ENCODE data around the gene YBX3. TPM values are rescaled to one million over a fixed set of nuclear protein-coding genes. Genes with fewer than 3 reads are reported as not detected.

Gene YBX3
- polyA plus RNA-seq, 1 donor = 1,060 TPM

DNA sequence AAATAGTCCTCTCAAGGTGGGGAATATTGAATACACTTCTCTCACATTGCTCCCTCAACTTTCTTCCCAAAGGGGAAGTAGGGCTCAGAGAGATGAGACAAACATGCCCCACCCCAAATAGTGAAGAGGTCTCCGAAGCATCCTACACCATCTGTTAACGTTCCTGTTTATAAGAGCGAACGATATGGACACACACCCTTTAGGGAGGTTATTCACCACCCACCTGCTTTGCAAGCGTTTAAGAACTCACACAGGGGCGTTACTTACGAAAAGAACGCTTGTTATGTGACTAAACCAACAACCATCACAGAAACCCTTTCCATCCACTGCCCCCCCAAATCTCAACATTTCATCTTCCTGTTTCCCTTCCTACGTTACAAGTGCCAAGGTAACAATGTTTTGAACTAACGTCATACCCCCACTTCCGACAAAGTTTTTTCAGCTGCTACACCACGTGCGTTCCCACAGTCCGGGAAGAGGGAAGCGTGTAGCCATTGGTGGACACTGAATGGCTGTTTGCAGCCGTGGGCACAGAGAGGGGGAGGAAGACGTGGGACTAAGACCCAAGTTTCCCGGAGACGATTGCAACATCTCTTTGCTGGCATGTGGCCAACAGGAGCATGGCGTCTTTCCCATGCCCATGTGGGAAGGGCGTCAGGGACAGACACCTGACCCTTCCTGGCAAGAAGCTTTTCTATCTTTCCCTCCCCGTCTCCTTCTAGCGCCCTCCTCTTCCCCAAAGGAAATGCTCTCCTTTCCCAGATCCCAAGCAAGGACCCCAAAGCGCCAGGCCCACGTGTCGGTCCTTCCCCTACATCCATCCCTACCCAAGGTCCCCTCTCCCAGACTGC lies 1.2 kb downstream of the YBX3 start:
- peak; percentile 82 for DNase-seq (ENCODE audit: low read depth)

DNA sequence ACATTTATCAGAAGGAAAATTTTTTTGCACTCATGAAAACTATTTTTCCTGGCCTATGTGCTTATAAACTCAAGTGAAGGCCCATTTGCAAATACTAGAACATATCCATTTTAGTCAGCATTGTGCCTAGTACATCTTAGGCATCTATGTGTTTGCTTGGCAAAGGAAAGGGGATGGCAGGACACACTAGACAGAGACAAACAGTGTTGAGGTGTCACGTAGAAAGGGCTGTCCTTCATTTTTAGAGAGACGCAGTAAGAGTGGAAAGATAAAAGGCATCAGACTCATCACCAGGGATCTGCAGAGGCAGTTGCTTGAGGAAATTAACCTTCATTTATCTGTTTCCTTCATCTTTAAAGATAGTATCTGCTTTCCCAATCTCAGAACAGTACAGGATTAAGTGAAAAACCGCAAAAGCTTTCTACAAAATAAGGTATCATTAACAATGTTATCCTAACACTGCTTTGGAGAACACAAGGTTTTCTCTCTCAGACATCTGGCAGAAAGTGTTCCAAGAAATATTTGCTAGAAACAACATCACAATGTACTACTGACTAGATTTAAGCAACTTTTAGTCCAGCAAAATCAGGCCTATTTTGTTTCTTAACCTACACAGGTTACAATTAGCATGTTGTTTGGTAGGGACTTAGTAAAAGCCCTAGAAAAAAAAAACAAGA lies 2.0 kb downstream of the YBX3 start:
- DNase-seq (ENCODE audit: low read depth) = no peak

DNA sequence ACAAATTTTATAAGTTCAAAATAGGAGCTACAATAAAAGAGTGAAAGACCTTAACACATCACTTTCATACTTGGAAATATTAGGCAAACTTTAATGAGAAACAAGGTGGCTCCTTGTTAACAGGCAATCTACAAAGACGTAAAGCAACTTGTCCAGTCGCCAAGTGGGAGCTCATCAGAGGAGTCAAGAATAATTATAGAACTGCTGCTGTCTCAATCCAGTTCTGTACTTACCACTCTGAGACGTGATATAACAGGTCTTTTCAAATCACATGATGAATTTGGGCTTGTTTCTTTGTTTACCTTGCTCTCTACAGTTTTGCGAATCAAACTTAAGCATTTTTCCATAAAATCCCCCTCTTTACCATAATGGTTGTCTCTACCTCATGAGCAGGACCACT lies 3.6 kb downstream of the YBX3 start:
- DNase-seq (ENCODE audit: low read depth) = no peak

DNA sequence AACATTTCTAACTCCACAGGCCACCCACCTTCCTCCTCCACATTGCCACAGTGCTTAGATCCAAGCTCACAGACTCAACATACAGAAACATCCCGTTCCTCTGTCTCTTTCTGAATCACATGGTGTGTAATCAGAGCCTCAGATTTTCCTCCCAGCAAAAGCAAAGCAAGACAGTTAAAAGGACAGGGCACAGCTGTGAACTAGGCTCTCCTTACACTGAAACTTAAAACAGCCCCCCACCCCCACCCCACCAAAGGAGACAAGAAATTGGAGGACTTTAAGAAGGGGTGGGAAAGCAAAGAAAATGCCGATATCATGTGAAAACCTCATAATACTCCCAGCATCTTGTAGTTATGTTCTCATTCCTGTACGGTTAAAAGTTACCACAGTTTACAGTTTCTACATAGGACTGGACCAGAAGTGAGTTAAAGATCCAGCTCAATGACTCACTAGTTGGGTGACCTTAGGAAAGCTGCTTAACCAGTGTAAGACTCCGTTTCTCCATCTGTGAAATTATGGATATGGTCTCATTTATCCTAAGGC lies 4.8 kb downstream of the YBX3 start:
- DNase-seq (ENCODE audit: low read depth) = no peak

DNA sequence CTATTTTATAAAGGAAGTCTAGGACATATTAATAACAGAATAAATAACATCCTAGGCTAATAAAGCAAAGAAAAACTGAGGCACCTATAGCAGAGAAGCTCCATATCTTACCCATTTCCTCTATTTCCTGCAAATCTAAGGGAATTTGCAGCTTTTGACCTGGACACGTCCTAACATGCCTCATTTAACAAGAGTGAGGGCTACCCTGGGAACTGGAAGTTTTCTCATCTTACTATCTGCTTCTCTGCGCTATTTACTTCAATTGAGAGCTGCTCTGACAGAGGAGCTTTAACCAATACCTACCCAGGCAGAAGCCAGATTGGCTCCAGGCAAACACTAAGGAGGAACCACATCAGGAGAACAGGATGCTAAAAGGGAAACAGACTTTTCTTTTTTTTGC lies 5.7 kb downstream of the YBX3 start:
- no peak for DNase-seq (ENCODE audit: low read depth)

DNA sequence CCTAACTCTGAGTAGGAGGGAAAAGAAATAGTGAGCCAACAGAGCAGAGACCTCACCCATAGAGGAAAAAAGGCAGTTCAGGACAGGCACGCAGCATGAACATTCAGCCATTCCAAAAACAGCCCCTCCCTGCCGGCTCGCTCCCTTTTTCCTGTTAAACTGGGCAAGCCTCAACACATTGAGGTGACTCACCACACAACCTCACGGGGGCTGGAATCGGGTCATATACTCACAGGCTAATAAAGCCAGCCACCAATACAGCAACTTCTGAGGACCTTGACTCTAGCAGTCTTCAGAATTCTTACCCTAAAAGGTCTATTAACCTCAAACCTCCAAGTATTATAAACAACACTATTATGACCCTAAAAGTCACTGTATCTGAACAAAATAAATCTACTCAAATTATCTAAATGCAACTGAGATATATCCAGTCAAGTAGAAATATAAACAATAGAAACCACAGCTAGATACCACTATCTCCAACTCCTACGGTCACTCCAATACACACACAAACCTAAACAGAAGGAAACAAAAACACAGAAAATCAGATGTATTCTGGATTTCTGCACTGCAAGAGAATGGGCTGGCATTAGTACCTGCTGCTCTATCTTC lies 6.3 kb downstream of the YBX3 start:
- no peak for DNase-seq (ENCODE audit: low read depth)

DNA sequence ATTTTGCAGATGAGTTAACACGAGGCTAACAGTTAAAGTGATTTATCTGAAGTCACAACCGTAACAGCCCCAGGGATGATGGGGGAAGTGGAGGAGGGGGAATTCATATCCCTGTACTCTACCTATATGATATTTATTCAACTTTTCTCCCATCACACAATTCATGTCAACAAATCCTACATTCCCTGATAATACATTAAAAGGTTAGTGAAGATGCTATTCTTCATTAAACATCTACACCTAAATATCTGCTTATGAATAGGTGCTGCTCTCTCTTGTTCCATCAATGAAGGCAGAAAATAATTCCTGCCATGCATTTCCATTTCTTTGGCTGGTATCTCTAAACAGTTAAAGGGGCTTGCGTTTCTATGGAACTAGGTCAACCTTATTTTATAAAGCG lies 6.8 kb downstream of the YBX3 start:
- DNase-seq (ENCODE audit: low read depth) = no peak

DNA sequence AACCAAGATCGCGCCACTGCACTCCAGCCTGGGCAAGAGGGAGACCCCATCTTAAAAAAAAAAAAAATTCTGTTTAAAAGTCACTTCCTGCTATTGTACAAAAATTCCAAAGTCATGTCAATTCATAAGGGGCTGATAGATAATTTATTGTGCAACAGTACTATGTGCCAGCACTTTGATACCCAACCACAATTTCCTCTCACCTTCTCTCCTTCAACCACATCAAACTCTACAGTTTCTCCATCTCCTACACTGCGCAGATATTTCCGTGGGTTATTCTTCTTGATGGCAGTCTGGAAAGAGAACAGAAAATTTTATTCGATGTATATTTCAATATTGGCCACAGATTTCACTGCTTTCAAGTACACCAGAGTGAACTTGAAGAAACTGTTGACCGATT lies 7.6 kb downstream of the YBX3 start:
- DNase-seq (ENCODE audit: low read depth) = no peak

DNA sequence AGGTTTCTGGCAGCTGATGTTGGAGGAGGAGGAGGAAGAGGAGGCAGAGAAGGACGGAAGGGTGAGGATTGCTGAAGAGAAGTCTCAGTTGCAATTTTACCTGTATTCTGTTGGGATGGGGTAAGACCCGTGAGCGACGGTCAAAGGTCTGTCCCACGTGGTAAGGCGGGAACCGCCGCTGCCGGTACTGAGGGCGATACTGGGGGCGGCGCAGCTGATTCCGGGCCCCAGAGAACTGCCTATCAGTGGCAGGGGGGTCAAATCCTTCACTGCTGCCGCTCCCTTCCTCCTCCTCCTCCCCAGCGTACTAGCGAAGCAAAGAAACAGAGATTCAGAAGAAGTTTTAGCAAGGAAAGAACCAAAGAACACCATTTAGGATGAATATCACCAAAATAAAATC lies 13.3 kb downstream of the YBX3 start:
- DNase-seq (ENCODE audit: low read depth) = no peak

DNA sequence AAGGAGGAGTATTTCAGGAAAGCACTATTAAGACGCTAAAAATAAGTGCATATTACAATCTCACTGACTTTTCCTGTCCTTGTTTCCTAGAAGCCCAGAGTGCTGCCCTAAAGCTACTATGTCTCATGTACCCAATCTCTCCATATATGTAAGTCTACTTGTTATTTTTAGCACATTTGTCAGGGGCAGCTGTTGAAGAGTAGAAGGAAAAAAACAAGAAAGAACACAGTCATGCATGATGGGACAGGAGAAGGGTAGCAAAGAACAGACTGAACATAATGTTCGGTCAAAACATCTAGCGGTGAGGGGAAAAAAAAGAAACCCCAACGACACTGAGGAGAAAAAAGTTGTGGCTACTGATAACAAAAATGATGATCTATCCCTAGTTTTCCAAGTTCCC lies 14.3 kb downstream of the YBX3 start:
- no peak for DNase-seq (ENCODE audit: low read depth)

DNA sequence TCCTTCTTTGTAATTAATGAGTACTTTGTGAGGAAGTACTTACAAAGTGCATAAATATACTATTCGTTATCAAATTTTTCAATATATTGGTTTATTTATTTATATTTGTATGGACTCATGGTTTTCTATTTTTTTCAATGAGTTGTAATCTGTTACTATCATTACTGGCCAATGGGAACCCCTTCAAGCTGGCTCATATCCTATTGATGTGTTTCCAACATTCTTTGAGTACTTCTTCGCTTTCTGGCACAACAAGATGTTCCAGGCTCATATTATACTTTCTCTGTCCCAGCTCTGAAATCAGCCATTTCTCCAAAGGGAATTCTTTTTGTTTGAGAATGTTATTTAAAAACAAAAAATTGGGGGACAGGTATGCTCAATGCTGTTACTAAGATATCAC lies 17.5 kb downstream of the YBX3 start:
- no peak for DNase-seq (ENCODE audit: low read depth)

DNA sequence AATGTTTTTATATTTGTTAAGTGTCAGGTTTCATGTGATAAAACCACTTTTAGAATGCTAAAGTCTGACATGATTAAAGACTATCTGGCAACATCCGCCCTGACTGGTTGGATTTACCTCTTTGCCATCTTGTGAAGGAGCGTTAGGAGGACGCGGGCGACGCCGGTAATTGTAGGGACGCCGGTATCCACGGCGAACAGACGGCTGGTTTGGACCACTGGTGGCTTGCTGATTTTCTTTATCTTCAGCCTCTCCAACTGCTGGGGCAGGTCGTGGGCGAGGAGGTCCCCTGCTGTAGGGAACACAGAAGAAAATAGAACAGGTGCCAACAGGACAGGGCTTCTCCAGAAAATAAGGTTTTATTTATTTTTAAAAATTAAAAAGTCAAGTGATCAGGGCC lies 21.3 kb downstream of the YBX3 start:
- DNase-seq (ENCODE audit: low read depth) = no peak

DNA sequence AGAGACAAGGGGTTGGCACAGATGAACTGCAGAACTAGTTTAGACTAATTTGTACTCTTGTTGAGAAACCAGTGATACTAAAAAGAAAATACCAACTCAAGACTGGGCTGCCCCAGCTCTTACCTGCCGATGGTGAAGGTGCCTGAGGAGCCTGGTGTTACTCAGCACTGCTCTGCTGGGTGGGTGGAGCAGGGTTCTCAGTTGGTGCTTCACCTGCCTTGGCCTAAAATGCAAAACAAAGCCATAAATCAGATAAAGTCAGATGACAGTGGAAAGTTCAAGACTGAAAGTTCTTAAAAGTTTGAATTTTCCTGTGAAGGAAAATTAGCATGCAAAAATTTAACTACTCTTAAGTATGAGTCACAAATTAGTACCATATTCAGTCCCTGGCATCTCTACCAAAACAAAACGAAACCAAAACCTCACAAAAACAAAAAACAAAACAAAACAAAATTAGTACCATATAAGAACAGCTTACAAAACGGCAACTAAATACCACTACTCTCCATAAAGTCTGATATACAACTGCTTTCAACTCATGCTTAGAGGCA lies 21.9 kb downstream of the YBX3 start:
- no peak for DNase-seq (ENCODE audit: low read depth)

DNA sequence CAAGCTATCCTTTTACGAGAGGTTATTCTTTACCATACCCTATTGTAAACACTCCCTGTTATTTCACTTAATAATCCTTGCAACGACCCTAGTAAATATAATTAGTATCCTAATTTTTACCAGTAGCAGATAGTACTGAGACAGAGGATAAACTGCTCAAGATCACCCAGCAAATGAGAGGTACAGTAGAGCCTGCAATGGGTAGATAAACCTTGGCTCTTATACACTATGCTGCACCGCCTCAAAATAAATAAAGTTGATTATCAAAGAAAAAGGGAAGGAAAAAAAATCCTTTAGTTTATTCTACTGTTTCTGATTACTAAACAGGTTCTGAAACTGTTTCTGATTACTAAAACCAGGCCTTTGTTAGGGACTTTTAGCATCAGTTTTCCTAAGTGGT lies 22.5 kb downstream of the YBX3 start:
- DNase-seq (ENCODE audit: low read depth) = no peak

DNA sequence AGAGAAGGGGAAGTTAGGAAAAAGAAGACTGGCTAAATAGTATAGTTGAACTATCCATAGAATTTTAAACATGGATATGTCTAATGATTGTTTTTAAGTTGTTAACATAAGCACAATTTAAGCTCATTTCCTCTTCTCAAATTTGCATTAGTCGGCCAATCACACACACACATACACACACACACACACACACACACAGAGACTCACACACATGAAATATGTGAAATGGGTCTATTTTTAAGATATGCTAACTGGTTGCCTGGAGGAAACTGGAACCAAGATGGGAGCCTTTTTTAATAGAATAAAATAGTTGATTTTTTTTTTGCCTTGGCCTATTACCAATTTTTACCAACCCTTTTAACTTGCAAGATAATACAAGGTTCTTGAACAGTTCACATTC lies 25.3 kb downstream of the YBX3 start:
- DNase-seq (ENCODE audit: low read depth) = no peak

DNA sequence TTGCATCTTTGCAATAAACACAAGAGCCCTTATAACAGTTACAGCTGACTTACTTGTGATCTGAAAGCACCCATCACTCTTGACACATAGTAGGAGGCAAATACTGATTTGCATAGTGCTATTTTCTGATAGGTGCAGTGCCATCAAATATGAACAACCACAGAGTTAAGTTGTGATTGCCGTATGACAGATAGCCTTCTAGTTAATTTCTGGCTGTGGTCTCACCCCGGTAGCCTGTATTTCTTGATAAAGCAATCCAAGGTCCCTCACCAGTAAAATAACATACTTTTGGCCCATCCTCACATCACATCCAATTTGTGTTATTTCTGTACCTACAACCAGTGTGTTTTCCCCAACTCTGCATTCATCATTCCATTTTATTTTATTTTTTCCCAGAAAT lies 26.0 kb downstream of the YBX3 start:
- DNase-seq (ENCODE audit: low read depth) = no peak

DNA sequence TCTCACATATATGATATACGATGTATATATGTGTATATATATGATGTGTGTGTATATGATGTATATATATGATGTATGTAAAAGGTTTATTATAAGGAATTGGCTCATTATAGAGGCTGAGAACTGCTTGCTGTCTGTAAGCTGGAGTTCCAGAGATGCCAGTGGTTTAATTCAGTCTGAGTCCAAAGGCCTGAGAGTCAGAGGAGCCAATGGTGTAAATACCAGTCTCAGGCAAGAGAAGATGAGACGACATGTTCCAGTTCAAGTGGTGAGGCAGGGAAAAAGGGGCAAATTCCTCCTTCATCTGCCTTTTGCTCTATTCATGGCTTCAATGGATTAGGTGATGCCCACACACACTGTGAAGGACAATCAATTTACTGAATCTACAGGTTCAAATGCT lies 32.2 kb downstream of the YBX3 start:
- no peak for DNase-seq (ENCODE audit: low read depth)

DNA sequence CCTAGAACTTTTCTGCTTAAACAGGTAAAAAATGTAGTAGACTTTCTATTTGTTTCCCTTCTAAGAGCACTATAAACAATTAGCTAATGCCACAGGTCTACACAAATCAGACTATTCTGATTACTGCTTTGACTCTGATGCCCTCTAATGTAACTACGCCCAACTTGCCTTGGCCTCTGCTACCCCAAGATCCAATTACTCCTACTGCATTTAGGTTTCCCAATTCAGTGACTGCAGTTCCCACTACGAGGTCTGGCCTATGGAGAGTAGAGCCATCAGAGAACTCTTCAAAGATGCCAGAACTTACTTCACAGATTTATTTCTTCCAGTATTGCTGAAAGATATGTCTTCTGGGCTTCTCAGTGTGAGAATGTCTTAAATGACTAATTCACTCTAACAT lies 34.0 kb downstream of the YBX3 start:
- no peak for DNase-seq (ENCODE audit: low read depth)

DNA sequence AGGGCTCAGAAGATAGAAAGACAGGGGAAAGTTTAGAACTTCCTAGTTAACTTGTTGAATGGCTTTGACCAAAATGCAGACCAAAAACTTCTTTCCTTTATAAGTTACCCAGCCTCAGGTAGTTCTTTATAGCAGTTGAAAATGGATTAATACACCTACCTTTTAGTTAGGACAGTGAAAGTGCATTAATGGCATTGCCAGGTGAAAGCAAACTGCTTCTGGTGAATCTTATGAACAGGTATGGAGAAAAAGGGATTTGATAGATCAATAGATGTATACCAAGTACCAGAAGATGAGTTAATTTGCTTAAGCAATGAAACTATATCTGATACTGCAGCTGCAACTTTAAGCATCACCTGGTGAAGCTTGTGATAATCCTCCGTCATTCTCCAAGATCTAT lies 35.1 kb downstream of the YBX3 start:
- no peak for DNase-seq (ENCODE audit: low read depth)

DNA sequence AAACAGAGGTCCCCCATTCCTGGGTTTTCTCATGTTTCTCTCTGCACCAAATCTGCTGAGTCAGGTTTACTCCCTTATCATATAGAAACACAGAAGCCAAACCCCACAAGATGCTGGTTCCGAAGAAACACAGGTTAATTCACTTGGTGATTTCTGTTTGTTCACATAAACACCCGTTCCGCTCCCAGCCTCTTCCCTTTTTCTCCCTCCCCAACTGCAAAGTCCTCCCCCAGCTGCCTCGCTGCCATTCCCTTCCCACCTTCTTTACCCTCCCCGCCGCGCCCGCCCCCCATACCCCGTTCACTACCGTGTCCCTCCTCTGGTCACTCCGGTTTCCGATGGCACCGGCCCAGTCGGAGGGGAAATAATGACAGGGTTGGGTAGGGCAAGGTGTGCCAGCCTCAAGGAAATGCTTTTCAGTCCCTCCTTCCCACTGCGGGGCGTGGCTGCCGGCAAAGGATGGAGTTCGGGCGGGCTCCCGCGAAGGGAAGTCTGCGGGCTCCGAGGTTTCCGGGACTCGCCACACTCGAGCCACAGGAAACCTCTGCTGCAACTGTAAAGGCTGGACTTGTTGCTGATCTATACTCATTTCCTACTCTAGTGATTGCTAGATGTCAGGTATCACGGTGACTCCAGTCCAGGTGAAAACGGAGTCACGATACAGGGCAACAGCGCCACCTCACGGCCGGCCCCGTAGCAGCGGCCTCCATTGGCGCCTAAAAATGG lies 49.3 kb downstream of the YBX3 start, which contains the start of gene STYK1:
TSS of gene STYK1 (minus strand) at position 394 of the 726 bp plus-strand sequence. CDS start 39,434 bp downstream, outside the sequence.
- DNase-seq (ENCODE audit: low read depth) = no peak

DNA sequence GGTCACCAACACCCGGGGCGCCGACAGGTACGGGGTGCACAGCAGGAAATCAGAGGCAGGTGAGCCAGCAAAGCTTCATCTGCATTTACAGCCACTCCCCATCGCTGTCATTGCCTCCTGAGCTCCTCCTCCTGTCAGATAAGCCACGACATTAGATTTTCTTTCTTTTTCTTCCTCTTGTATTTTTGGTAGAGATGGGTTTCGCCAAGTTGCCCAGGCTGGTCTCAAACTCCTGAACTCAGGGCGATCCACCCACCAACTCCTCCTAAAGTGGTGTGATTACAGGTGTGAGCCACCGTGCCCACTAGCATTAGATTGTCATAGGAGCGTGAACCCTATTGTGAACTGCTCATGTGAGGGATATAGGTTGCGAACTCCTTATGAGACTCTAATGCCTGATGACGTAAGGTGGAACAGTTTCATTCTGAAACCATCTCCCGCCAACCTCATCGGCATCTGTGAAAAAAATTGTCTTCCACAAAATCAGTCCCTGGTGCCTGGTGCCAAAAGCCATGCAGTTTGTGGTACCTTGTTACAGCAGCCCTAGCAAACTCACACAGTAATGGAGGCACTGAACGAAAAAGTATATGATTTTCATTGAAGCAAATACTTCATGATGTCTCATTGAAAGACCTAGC lies 50.8 kb downstream of the YBX3 start:
- DNase-seq (ENCODE audit: low read depth) = no peak
